Suprapubic skin (tissue), 4 donors: ENCODE measurements around the gene SLC25A22. TPM values are rescaled to one million over a fixed set of nuclear protein-coding genes. Genes with fewer than 3 reads are reported as not detected.

Source experiments
- DNase-seq, 2 donors: peaks; one replicate each; pipeline ENCODE4 v3.0.0-alpha.2; 2019; ENCODE audit warnings: low spot score in 2 of 2
- H3K27ac ChIP-seq: fragments of 200-600 bp; sonication (generic); one replicate; pipeline ENCODE4 v1.5.1; 2019
- H3K27me3 ChIP-seq: fragments of 200-600 bp; sonication (generic); one replicate; pipeline ENCODE4 v1.5.1; 2019
- H3K36me3 ChIP-seq: fragments of 200-600 bp; sonication (generic); one replicate; pipeline ENCODE4 v1.5.1; 2019
- H3K4me1 ChIP-seq: fragments of 200-600 bp; sonication (generic); one replicate; pipeline ENCODE4 v1.5.1; 2019
- H3K4me3 ChIP-seq: fragments of 200-600 bp; sonication (generic); one replicate; pipeline ENCODE4 v1.5.1; 2019; ENCODE audit warnings: mild to moderate bottlenecking
- H3K9me3 ChIP-seq: fragments of 200-600 bp; sonication (generic); one replicate; pipeline ENCODE4 v1.5.1; 2019
- CTCF ChIP-seq, 2 donors: fragments of 200-600 bp in 1 of 2; fragments of 450-650 bp in 1 of 2; sonication (generic) in 1 of 2; IDR thresholded peaks; one replicate each; pipeline ENCODE4 v1.5.1; 2016 to 2019; ENCODE audit warnings: antibody characterized with exemption in 2 of 2, mild to moderate bottlenecking in 1 of 2, moderate library complexity in 1 of 2
- EP300 ChIP-seq: sonication (generic); formaldehyde crosslinking; IDR thresholded peaks from one replicate; pipeline ENCODE4 v1.6.1; 2017; ENCODE audit warnings: antibody characterized with exemption
- POLR2A ChIP-seq, 2 donors: fragments of 450-650 bp; IDR thresholded peaks; one replicate each; pipeline ENCODE4 v1.6.1; 2017; ENCODE audit warnings: antibody characterized with exemption in 2 of 2, mild to moderate bottlenecking in 2 of 2, moderate library complexity in 2 of 2
- POLR2AphosphoS5 ChIP-seq, 3 donors: sonication (generic); formaldehyde crosslinking; IDR thresholded peaks; one replicate each; pipeline ENCODE4 v1.6.1; 2017; ENCODE audit warnings: antibody characterized with exemption in 3 of 3
- WGBS: methylation state at CpG from one replicate; pipeline ENCODE4 v1.1.5; 2018; 5-methylcytosine and 5-hydroxymethylcytosine counted together
- total RNA-seq, 4 donors: library from RNA; depleted of rRNA; stranded (reverse); fragments of >200 nt; gene quantifications; one replicate each; pipeline ENCODE4 v1.1.0, GENCODE V29; 2016

The SLC25A22 gene
- total RNA-seq, 4 donors from 2014 or later: 11.2 to 14.7 (median 13.7) TPM

- no peak overlapping the region for H3K27ac ChIP-seq
- H3K36me3 ChIP-seq: peaks cover 44% of the 10 kb centered on the region
- no peak overlapping the region for H3K4me3 ChIP-seq
- H3K9me3 ChIP-seq: no peaks in the 10 kb centered on the region
- 85% methylated on average over 10 of the region's 22 CpGs for WGBS
- peaks cover 63% of the 10 kb centered on the region for H3K4me1 ChIP-seq
- H3K27me3 ChIP-seq: no peaks in the 10 kb centered on the region
- no peak for TF ChIP-seq EP300
- no peak for DNase-seq
Measured at GRCh38 chr11:837189-837989, 39.3 kb upstream of the SLC25A22 start.

- H3K4me3 ChIP-seq: no peak overlapping the region
- H3K27me3 ChIP-seq: no peaks in the 10 kb centered on the region
- peaks cover 68% of the 10 kb centered on the region for H3K4me1 ChIP-seq
- no peaks in the 10 kb centered on the region for H3K9me3 ChIP-seq
- TF ChIP-seq POLR2A (IDR thresholded peaks at IDR 0.05) (no peak), POLR2AphosphoS5 (IDR thresholded peaks at IDR 0.05) (no peak), CTCF (IDR thresholded peaks at IDR 0.05) (no peak), EP300 (no peak)
- no peak overlapping the region for H3K27ac ChIP-seq
- no peak for DNase-seq
- peaks cover 44% of the 10 kb centered on the region for H3K36me3 ChIP-seq
- WGBS: 91% methylated on average over 8 of the region's 9 CpGs
Measured at GRCh38 chr11:836700-837099, 38.6 kb upstream of the SLC25A22 start.

GRCh38 chr11:836274-836673 is 38.2 kb upstream of the SLC25A22 start:
- no peak overlapping the region for H3K27ac ChIP-seq
- DNase-seq: no peak
- H3K9me3 ChIP-seq: no peaks in the 10 kb centered on the region
- WGBS: no CpG with 5 or more reads among the region's 14 CpGs
- peaks cover 68% of the 10 kb centered on the region for H3K4me1 ChIP-seq
- no peaks in the 10 kb centered on the region for H3K27me3 ChIP-seq
- no peak overlapping the region for H3K4me3 ChIP-seq
- H3K36me3 ChIP-seq: peaks cover 44% of the 10 kb centered on the region
- TF ChIP-seq POLR2A (IDR thresholded peaks at IDR 0.05) (no peak), CTCF (IDR thresholded peaks at IDR 0.05) (no peak), EP300 (no peak), POLR2AphosphoS5 (IDR thresholded peaks at IDR 0.05) (no peak)

GRCh38 chr11:834371-835316 is 36.6 kb upstream of the SLC25A22 start:
- Histone ChIP-seq H3K9me3 (no peaks in the 10 kb centered on the region), H3K27ac (peak overlapping the region; percentile 94), H3K36me3 (peaks cover 36% of the 10 kb centered on the region), H3K4me3 (peak overlapping the region; percentile 85), H3K27me3 (peaks cover 4% of the 10 kb centered on the region), H3K4me1 (peaks cover 71% of the 10 kb centered on the region)
- WGBS: 8% methylated on average over 18 of the region's 31 CpGs
- TF ChIP-seq EP300: no peak
- TF ChIP-seq POLR2AphosphoS5 (IDR thresholded peaks at IDR 0.05): peak in 2 of 3 donors; percentile 16 to 54
- DNase-seq: no peak

GRCh38 chr11:833849-834311 is 35.8 kb upstream of the SLC25A22 start:
- DNase-seq: no peak
- peak overlapping the region; percentile 94 for H3K27ac ChIP-seq
- H3K4me3 ChIP-seq: peak overlapping the region; percentile 85
- H3K9me3 ChIP-seq: no peaks in the 10 kb centered on the region
- H3K4me1 ChIP-seq: peaks cover 71% of the 10 kb centered on the region
- WGBS: 34% methylated on average over 7 of the region's 9 CpGs
- peaks cover 6% of the 10 kb centered on the region for H3K27me3 ChIP-seq
- TF ChIP-seq CTCF (IDR thresholded peaks at IDR 0.05) (no peak), EP300 (no peak), POLR2AphosphoS5 (IDR thresholded peaks at IDR 0.05) (no peak), POLR2A (IDR thresholded peaks at IDR 0.05) (no peak)
- H3K36me3 ChIP-seq: peaks cover 29% of the 10 kb centered on the region
